Activated CD8-positive, alpha-beta memory T cell treated with anti-CD3 and anti-CD28 coated beads for 4 hours (primary cell): ENCODE measurements around the gene SH3GL3.

Experiments used
- DNase-seq, 2 donors: peaks; one replicate each; pipeline ENCODE4 v3.0.0-alpha.2; 2020; ENCODE audit warnings: low read depth in 2 of 2

Gene SH3GL3

DNA sequence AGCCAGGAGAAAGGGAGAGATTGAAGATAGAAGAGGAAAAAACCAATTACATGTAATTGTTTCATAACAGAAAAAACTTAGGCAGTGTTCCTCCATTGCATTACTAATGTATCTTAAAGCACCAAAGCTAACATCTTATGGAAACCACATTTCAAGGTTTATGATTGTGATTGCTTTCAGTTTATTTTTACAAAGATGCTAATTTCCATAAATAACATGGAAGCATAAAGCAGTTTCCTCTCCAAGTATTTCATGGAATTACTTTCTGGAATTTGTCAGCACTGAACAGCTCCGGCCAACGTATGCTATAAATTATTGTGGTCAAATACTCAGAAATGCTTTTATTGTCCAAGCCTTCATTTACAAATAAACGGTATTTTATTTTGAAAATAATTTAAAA lies 218.3 kb downstream of the SH3GL3 start:
- no peak for DNase-seq
